ENCODE data around the gene ZCCHC13.
A peak's percentile ranks its signal among the peaks of the same experiment; 100 is the strongest.
"Not testable (repeated sequence)": the region's sequence is repeated elsewhere in the genome, so short reads cannot be mapped to it uniquely, and the experiment has no call there.

ZCCHC13 gene

GRCh38 chrX:74291964-74292807, 11.8 kb upstream of the ZCCHC13 start:
- no peak for FAIRE-seq
- DNase-seq (ENCODE audit: insufficient read length, low spot score) = no peak
- peak; percentile 35 for TF ChIP-seq CTCF (IDR thresholded peaks at IDR 0.05; ENCODE audit: insufficient read depth, missing control alignments)

- DNase-seq (ENCODE audit: insufficient read length, low spot score) (no peak), FAIRE-seq (no peak)
- TF ChIP-seq CTCF (IDR thresholded peaks at IDR 0.05; ENCODE audit: insufficient read depth, missing control alignments) = no peak
Measured at GRCh38 chrX:74292808-74293123, 11.2 kb upstream of the ZCCHC13 start.

- no peak for TF ChIP-seq CTCF (IDR thresholded peaks at IDR 0.05; ENCODE audit: insufficient read depth, missing control alignments)
- no peak for FAIRE-seq
- DNase-seq (ENCODE audit: insufficient read length, low spot score) = peak; percentile 13
Measured at GRCh38 chrX:74293343-74293946, 10.5 kb upstream of the ZCCHC13 start.

- TF ChIP-seq CTCF (IDR thresholded peaks at IDR 0.05; ENCODE audit: insufficient read depth, missing control alignments) = no peak
- no peak for DNase-seq (ENCODE audit: insufficient read length, low spot score)
- FAIRE-seq = no peak
Measured at GRCh38 chrX:74295101-74295500, 8.9 kb upstream of the ZCCHC13 start.

GRCh38 chrX:74297766-74298165, 6.2 kb upstream of the ZCCHC13 start:
- no peak for DNase-seq (ENCODE audit: insufficient read length, low spot score)
- no peak for TF ChIP-seq CTCF (IDR thresholded peaks at IDR 0.05; ENCODE audit: insufficient read depth, missing control alignments)
- FAIRE-seq = no peak

- DNase-seq (ENCODE audit: insufficient read length, low spot score) (no peak), FAIRE-seq (no peak)
- no peak for TF ChIP-seq CTCF (IDR thresholded peaks at IDR 0.05; ENCODE audit: insufficient read depth, missing control alignments)
Measured at GRCh38 chrX:74300869-74301268, 3.1 kb upstream of the ZCCHC13 start.

GRCh38 chrX:74318672-74319071, 14.7 kb downstream of the ZCCHC13 start:
- DNase-seq (ENCODE audit: insufficient read length, low spot score) (no peak), FAIRE-seq (no peak)
- no peak for TF ChIP-seq CTCF (IDR thresholded peaks at IDR 0.05; ENCODE audit: insufficient read depth, missing control alignments)

GRCh38 chrX:74319321-74319720, 15.3 kb downstream of the ZCCHC13 start:
- not testable (repeated sequence) for DNase-seq (ENCODE audit: insufficient read length, low spot score); FAIRE-seq
